GM12872 (cell line): ENCODE measurements around the gene TM4SF4.

ENCODE experiments used
- TF ChIP-seq, protein P1 (sequence below): IDR thresholded peaks from 3 replicates; pipeline ENCODE4 v1.5.1; 2011; ENCODE audit warnings: low read depth, mild to moderate bottlenecking, low read length, moderate library complexity; ENCODE audit not compliant: insufficient read depth

The TM4SF4 gene

DNA sequence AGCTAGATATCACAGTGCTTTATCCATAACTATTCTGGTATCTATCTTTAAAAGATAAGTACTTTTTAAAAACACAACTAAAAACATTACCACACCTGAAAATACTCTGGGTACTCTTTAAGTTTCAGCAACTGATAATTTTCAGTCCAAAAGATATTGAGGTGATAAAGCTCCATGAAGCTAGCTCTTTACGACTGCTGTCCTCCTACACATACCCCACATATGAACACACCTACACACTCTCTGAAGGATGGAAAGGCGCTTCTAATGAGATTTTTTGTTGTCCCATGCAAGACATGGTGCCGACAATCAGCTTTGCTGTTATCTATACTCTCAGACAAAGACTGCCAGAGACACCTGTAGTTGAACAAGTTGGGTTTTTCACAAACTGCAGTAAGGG lies 19.1 kb upstream of the TM4SF4 start:
- TF ChIP-seq, protein P1, sequence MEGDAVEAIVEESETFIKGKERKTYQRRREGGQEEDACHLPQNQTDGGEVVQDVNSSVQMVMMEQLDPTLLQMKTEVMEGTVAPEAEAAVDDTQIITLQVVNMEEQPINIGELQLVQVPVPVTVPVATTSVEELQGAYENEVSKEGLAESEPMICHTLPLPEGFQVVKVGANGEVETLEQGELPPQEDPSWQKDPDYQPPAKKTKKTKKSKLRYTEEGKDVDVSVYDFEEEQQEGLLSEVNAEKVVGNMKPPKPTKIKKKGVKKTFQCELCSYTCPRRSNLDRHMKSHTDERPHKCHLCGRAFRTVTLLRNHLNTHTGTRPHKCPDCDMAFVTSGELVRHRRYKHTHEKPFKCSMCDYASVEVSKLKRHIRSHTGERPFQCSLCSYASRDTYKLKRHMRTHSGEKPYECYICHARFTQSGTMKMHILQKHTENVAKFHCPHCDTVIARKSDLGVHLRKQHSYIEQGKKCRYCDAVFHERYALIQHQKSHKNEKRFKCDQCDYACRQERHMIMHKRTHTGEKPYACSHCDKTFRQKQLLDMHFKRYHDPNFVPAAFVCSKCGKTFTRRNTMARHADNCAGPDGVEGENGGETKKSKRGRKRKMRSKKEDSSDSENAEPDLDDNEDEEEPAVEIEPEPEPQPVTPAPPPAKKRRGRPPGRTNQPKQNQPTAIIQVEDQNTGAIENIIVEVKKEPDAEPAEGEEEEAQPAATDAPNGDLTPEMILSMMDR, result no peak

DNA sequence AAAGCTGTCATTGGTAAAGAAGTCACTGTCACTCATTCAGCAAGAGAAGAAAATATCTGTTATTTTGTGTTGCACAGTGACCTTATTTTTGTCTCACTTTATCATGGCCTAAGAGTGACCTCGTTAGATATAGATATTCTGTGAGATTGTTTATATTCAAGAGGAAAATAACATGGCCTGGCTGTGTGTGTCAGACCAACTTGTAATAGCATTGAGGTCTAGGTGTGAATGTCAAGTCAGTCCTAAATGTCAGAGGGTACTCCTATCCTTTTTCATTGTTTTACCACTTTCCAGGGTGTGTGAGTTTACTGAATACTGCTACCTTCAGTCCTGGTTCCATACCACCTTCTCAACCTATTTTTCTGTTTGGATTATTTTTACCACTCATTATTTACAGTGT lies 18.5 kb upstream of the TM4SF4 start:
- TF ChIP-seq, protein P1, result no peak

DNA sequence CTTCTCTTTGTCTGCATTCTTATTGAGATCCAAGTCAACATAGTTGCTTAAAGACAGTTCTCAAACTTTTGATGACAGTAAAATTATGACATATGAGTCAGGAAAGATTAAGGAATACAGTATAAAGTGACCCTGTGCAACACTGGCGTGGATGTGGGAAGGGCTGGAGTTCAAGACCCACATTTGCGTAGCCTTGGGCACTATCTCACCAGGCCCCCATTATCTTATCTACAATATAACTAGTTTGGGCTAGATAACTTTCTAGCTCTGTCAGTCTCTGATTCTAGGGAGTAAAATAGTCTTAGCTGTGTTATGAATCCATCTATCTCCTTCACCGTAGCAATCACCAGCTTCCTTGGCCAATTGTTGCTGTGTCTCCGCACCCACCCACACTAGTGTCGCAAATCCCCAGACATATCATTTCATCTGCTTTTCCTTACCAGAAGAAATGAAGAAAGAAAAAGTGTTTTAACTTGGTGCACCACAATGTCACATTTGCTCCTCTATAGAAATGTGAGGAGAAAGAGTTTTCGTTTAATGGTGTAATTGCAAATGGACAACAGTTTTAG lies 14.9 kb upstream of the TM4SF4 start:
- TF ChIP-seq, protein P1, result no peak

DNA sequence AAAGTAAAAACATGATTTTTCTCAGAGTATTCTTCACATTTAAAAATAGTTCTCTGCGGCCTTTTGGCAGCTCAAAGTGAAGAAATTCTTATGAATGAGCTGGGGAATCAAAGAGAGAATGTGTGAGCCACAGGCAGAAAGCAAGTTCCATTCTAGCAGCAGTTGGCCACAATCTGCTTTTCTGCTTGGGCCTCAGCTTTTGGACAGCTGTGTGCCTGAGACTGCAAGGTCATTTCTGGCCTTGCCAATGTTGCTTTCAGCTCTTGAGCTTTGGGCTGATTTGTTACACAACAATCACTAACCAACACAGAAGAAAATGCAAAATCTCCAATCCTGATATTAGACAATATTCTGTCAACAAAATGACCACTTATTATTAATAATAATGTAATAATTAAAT lies 14.4 kb upstream of the TM4SF4 start:
- TF ChIP-seq, protein P1, result no peak

DNA sequence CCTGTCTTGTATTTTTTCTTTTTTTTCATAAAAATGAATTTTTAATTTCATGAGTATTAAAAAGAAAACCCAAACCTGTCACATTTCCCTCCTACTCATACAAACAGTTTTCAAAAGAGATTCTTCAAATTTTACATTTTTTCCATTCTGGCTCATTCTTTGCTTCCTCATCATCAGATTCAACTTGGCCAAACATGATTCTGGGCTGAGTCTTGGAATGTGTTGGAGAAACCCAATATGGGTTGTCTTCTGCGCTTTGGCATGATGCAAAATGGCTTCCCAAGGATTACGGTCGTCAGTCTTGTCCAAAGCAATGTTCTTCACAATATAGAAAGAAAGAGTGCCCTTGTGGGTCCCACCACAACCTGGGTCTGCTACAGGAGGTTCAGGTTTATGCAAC lies 12.4 kb upstream of the TM4SF4 start:
- TF ChIP-seq, protein P1, result no peak

DNA sequence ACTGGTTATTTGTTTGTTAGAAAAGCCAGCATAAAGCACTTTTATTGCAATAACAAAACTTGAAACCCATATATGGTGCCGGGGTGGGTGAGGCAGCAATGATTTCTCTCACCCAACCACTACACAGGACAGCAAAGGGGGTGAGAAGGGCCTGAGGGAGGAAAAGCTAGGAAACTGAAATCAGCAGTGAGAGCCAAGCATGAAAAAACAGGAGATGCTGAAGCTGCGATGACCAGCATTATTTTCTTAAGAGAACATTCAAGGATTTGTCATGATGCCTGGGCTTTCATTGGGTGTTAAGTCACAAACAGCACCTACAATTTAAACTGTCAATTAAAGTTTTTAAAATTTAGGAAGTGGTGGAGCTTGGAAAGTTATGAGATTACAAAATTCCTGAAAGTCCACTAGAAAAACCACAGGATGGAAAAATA lies 11.9 kb upstream of the TM4SF4 start:
- TF ChIP-seq, protein P1, result no peak

DNA sequence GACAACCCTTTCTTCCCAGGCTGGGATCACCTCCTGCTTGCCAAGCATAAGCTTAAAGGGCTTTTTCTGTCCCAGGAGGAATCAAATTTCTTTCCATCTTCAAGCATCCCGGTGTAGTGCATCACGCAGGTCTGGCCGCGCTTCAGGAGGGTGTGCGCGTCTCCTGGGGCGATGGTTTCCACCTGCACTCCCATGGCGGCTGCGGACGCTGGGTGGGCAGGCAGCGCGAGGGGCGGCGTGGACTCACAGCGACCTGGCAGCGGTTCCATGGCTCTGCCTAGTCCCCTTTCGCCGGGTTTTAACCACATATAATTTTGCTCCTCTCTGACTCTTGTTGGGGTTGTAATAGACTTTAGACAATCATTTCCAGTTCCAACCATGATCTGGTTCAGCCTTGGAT lies 10.6 kb upstream of the TM4SF4 start:
- TF ChIP-seq, protein P1, result no peak
